GM12865 (cell line): ENCODE results near the gene STAP2.

Experiments
- DNase-seq: peaks from one replicate; pipeline ENCODE4 v3.0.0; 2010; ENCODE audit warnings: low read depth
- H3K4me3 ChIP-seq: 2 replicates; pipeline ENCODE4 v1.5.1; 2011; ENCODE audit warnings: mild to moderate bottlenecking, low read depth, low read length, control low read depth
- CTCF ChIP-seq: IDR thresholded peaks from 2 replicates; pipeline ENCODE4 v1.5.1; 2011; ENCODE audit warnings: low read length, control low read depth, low read depth, inconsistent platforms; ENCODE audit not compliant: insufficient read depth; ENCODE audit errors: missing control alignments

Gene STAP2

GRCh38 chr19:4328243-4328990 lies 10.2 kb downstream of the STAP2 start:
- DNase-seq: peak; percentile 96
- peak overlapping the region; percentile 45 for H3K4me3 ChIP-seq
- TF ChIP-seq CTCF: no peak

- DNase-seq: no peak
- H3K4me3 ChIP-seq: peak overlapping the region; percentile 3; the same call in 1 of the 2 replicates
- no peak for TF ChIP-seq CTCF
Observed at GRCh38 chr19:4327877-4328242, 10.8 kb downstream of the STAP2 start.

GRCh38 chr19:4327252-4327876 lies 11.3 kb downstream of the STAP2 start:
- H3K4me3 ChIP-seq: no peak overlapping the region
- peak; percentile 57 for DNase-seq
- TF ChIP-seq CTCF: no peak

- TF ChIP-seq CTCF: no peak
- no peak for DNase-seq
- H3K4me3 ChIP-seq: no peak overlapping the region
Observed at GRCh38 chr19:4326837-4327251, 11.8 kb downstream of the STAP2 start.

GRCh38 chr19:4326215-4326836 lies 12.3 kb downstream of the STAP2 start:
- no peak for DNase-seq
- no peak overlapping the region for H3K4me3 ChIP-seq
- no peak for TF ChIP-seq CTCF

- DNase-seq: no peak
- TF ChIP-seq CTCF: no peak
- H3K4me3 ChIP-seq: no peak overlapping the region
Observed at GRCh38 chr19:4324228-4324627, 14.4 kb downstream of the STAP2 start.
